ENCODE results near the gene PDLIM5. TPM values are rescaled to one million over a fixed set of nuclear protein-coding genes. Genes with fewer than 3 reads are reported as not detected.

PDLIM5 gene
- total and polyA plus RNA-seq, 2 of the 8 experiments (the other 6 are each of a cell fraction or from before 2014, with no cell fraction given) = 37.3 to 62.1 TPM

GRCh38 chr4:94715726-94716125 lies 264.0 kb downstream of the PDLIM5 start:
- peaks cover 0 to 3% (median 0%) of the 10 kb centered on the region in 4 experiments; a peak in 1 of 7 replicates for H3K4me1 ChIP-seq (replicated peaks in 1 of 4; ENCODE audit: control insufficient read depth in 3 of 4, insufficient read depth in 4 of 4, low read length in 3 of 4)
- H2AK5ac ChIP-seq (ENCODE audit: low read depth, low read length) = no peak overlapping the region
- H3K4me2 ChIP-seq (ENCODE audit: insufficient read depth in 1 of 2, low read depth in 2 of 2, low read length in 2 of 2) = no peak overlapping the region
- no peaks in the 10 kb centered on the region for H4K20me1 ChIP-seq (replicated peaks in 1 of 2; ENCODE audit: control insufficient read depth in 1 of 2, insufficient read depth in 2 of 2, low read length in 2 of 2)
- no peaks in the 10 kb centered on the region for H3K9me3 ChIP-seq (ENCODE audit: insufficient read depth in 2 of 2, low read depth in 1 of 2, low read length in 1 of 2)
- ChIA-PET POLR2A (ENCODE audit: partially characterized antibody) (no interaction called here), CTCF (ENCODE audit: partially characterized antibody) (interaction anchor here (0.6 to 1.3 kb wide), 3 partner anchors 15 to 184 kb away, joined by 3 read pairs; no protein-coding TSS in a partner anchor)
- H2BK120ac ChIP-seq (replicated peaks; ENCODE audit: low read depth, low read length) = no peak overlapping the region
- no peak overlapping the region for H2BK20ac ChIP-seq (ENCODE audit: low read length)
- DNase-seq (ENCODE audit: low read depth in 1 of 2, low spot score in 2 of 2) = no peak
- H3K23ac ChIP-seq (ENCODE audit: insufficient read length) = no peak overlapping the region
- no peak overlapping the region for H4K91ac ChIP-seq (replicated peaks; ENCODE audit: insufficient read length, low read length)
- no peaks in the 10 kb centered on the region for H3K79me1 ChIP-seq (ENCODE audit: low read depth, low read length)
- no peak overlapping the region for H3K4me3 ChIP-seq (ENCODE audit: extremely low read depth in 1 of 4, insufficient read depth in 2 of 4, low read depth in 3 of 4, low read length in 4 of 4)
- H3K4ac ChIP-seq (replicated peaks; ENCODE audit: insufficient read length, low read depth, low read length) = no peak overlapping the region
- WGBS, 2 experiments (ENCODE audit: extremely low coverage in 1 of 2, insufficient coverage in 1 of 2, insufficient read length in 1 of 2, insufficient replicate concordance in 2 of 2, low coverage in 1 of 2, low lambda C conversion rate in 2 of 2, missing lambda C conversion rate in 1 of 2) = 94% methylated on average over 6 of the region's 6 CpGs; no CpG with 5 or more reads in 1 of the 2 experiments
- no peak overlapping the region for H3K18ac ChIP-seq (ENCODE audit: extremely low read depth, low read length)
- H3K36me3 ChIP-seq (ENCODE audit: control insufficient read depth in 2 of 4, insufficient read depth in 4 of 4, low read length in 3 of 4) = no peaks in the 10 kb centered on the region
- H4K8ac ChIP-seq (ENCODE audit: extremely low read depth, insufficient read depth, low read length) = no peak overlapping the region
- H3K27ac ChIP-seq (ENCODE audit: low read depth, low read length) = no peak overlapping the region
- H3K79me2 ChIP-seq (ENCODE audit: control insufficient read depth in 1 of 2, insufficient read depth in 2 of 2, low read length in 2 of 2) = no peaks in the 10 kb centered on the region
- H3K23me2 ChIP-seq (ENCODE audit: low read depth, low read length) = no peaks in the 10 kb centered on the region
- no peak overlapping the region for H2AFZ ChIP-seq (ENCODE audit: low read length)
- no peak overlapping the region for H3K56ac ChIP-seq (replicated peaks; ENCODE audit: insufficient read length, low read depth, low read length)
- no peak for FAIRE-seq
- no peak overlapping the region for H2BK12ac ChIP-seq (ENCODE audit: low read depth, low read length)
- H2BK15ac ChIP-seq (ENCODE audit: low read length) = no peak overlapping the region
- no peak overlapping the region for H4K5ac ChIP-seq (ENCODE audit: insufficient read length, low read depth, low read length)
- H3K27me3 ChIP-seq (replicated peaks in 1 of 4; ENCODE audit: control insufficient read depth in 3 of 4, extremely low read depth in 1 of 4, insufficient read depth in 3 of 4, low read length in 3 of 4) = no peaks in the 10 kb centered on the region
- no peak overlapping the region for H3K14ac ChIP-seq (ENCODE audit: insufficient read length)
- no peak overlapping the region for H3K9ac ChIP-seq (replicated peaks in 1 of 4; ENCODE audit: extremely low read depth in 1 of 4, low read depth in 3 of 4, low read length in 3 of 4)
- H2BK5ac ChIP-seq (ENCODE audit: low read depth, low read length) = no peak overlapping the region
- no peak for TF ChIP-seq EZH2 (IDR thresholded peaks at IDR 0.05; ENCODE audit: low read depth, low read length, severe bottlenecking)

Data from H1 (cell line).